GM18502 (cell line): Measurements from ENCODE around the gene CALML4.

ENCODE experiments used
- ATAC-seq: cut with Tn5 transposase; IDR thresholded peaks from one replicate; pipeline ENCODE4 v1.9.1; 2021; ENCODE audit warnings: mild to moderate bottlenecking; ENCODE audit not compliant: unreplicated experiment, poor library complexity

The CALML4 gene

DNA sequence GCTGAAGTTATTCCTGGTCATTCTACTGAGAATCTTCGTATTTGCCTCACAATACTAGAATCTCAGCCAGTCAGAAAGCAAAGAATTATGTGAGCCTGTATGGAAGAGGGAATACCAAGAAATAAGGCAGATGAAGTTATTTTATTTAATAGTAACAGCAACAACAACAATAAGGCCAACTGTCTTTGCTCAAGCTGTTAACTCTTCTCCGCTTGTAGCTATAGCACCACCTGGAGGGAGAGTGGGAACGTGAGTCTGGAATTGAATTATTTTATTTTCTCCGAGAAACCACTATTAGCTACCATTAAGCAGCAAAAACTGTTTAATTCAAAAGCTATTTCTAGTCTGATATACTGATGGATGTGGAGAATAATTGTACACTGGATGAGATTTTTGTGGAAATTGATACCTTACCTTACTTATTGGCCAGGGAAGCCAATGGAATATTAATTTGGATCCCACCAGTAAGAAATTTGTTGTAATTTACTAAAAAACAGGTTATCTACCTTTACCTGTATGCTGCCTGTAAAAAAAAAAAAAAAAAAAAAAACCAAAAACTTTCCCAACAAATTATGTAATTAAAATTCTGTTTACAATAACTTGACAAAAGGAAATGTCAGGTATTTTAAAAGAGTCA lies 50.1 kb downstream of the CALML4 start:
- ATAC-seq, result no peak

DNA sequence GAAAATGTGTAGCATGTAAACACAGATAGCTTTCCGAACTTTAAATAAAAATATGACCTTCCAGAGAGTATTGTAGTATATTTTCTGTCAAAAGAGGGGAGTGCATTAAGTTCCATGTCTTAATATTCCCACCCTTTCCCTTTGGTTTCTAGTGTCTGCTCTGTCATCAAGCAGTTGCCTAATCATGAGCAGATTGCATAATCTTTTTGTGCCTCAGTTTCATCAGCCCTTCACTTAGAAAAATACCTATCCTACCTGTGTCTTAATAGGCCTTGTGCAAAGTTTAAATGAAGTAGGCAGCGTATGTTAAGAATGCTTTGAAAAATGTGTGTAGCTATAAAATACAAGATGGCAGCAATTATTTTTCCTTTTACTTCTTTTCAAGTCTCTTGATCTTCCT lies 52.8 kb downstream of the CALML4 start:
- ATAC-seq, result no peak

DNA sequence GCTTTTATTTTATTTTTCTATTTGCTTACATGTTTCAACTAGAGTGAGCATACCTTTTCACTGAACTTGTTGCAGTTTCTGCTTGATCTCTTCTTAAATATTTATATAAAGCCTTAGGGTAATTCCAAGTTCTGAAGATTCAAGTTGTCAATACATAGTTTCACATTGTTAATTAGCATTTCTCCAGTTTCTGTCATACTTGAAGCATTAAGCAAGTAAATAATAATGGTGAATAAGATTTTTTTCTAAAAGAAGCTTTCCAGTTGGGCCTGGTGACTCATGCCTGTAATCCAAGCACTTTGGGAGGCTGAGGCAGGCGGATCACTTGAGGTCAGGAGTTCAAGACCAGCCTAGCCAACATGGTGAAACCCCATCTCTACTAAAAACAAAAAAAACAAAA lies 53.9 kb downstream of the CALML4 start:
- ATAC-seq, result no peak

DNA sequence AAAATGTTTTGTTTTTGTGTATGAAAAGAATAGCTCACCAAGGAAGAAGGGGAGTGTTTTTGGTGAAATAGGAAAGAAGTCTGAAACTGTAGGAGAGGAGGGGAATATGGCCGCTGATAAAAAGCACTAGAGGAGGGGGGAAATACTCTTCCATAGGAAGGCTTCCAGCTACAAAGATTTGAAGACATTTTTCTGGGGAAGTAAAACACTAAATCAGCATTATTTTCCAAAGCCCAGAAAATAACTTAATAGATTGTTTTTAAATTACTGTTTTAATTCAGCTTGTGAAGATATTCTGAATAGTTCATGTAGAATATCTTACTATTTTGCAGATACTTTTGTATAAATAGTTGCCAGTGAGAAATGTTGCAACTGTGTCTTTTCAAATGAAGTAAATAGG lies 54.9 kb downstream of the CALML4 start:
- ATAC-seq, result no peak

DNA sequence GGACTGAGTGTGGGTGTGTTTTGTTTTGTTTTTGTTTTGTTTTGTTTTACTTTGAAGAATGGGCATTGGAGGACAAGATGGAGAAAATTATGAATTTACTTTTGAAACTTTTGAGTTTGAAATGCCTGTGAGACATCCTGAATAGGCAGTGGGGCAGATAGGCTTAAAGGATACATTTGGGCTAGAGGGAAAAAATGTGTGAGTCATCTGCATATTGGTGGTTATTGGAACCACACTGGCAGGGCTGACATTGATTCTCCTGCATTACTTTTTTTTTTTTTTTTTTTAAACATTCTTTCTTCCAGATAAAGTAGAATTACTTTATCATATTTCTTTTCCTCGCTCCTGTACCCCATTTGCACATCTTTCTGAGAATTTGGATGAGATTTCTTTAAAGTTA lies 56.1 kb downstream of the CALML4 start:
- ATAC-seq, result no peak

DNA sequence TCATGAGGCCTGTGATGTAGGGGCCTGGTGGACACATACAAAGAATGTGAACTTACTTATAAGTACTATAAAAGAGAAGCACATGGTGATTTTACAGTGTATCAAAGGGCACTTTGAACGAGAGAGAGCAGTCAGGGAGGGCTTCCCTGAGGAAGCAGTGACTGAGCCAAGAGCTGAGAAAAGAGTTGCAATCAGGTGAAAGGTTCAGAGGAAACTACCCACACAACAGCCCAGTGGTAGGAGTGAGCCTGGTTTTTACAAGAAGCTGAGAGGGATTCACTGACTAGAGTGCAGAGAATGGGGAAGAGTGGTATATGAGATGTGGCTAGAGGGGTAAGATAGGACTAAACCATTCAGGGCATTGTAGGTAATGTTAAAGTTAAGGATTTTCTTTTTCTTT lies 57.1 kb downstream of the CALML4 start:
- ATAC-seq, result no peak

DNA sequence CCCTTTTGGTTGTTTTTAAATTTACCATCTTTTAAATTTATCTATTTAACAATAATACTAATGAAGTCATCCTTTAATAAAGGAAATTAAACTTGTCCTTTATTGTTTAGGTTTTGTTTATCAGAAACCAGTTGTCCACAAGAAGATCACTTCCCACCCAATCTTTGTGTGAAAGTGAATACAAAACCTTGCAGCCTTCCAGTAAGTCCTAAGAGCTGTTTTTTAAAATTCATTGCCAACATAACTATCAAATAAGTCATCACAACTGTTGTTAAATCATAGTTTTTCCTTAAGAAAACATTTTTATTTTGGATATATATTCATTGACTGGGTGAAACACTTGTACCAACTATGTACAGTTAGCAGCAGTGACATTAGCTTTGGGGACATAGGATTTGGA lies 59.4 kb downstream of the CALML4 start:
- no peak for ATAC-seq

DNA sequence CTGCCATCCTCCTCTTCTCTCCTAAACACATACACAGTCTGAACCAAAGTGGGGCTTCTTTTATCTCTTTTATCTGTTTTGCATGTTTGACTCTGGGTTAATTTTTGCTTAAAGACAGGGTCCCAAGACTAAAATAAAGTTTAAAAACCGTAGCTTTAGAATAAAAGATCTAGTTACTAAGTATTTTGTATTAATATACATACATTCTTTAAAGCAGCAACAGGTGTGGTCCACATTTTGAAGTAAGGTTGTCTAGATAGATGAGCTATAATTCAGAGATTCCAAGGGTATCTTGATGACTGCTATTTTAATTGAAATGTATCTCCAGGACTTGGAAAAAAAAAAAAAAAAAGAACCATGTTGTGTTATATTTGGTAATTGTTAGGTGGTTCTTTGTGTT lies 61.3 kb downstream of the CALML4 start:
- ATAC-seq, result no peak

DNA sequence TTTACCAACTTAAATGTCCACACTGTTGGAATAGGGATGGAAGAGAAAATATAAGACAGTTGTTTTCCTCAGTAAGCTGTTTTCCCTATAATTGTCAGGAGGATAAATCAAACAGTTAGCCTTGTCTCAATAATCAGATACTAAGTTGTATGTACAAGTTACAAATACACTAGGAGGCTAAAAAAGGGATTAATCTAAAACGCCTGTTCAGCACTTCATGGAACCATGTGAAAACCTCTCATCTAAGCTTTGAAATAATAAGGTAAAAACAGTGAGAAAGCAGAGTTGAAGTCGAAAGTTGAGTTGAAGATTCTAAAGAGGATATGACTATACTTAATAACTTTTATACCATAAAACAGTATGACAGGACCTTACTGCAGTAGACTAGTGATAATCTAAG lies 62.0 kb downstream of the CALML4 start:
- no peak for ATAC-seq
